Nephron progenitor cell (in vitro differentiated cells): ENCODE results near the gene EPHB1.

Source experiments
- DNase-seq: peaks from one replicate; pipeline ENCODE4 v3.0.0; 2021
- H3K27ac Mint-ChIP-seq: 2 replicates; pipeline ENCODE4 v1.8.0; 2021; ENCODE audit warnings: mild to moderate bottlenecking, moderate library complexity, mixed read lengths
- H3K27me3 Mint-ChIP-seq: 2 replicates; pipeline ENCODE4 v1.8.0; 2021; ENCODE audit warnings: mild to moderate bottlenecking, low read depth, mixed read lengths; ENCODE audit not compliant: poor library complexity
- H3K36me3 Mint-ChIP-seq: 2 replicates; pipeline ENCODE4 v1.8.0; 2021; ENCODE audit warnings: low read depth, mixed read lengths
- H3K4me1 Mint-ChIP-seq: 2 replicates; pipeline ENCODE4 v1.8.0; 2021; ENCODE audit warnings: mixed read lengths
- H3K4me3 Mint-ChIP-seq: 2 replicates; pipeline ENCODE4 v1.8.0; 2021; ENCODE audit warnings: mild to moderate bottlenecking, moderate library complexity, mixed read lengths
- H3K9me3 Mint-ChIP-seq: 2 replicates; pipeline ENCODE4 v1.8.0; 2021; ENCODE audit warnings: mild to moderate bottlenecking, moderate library complexity, mixed read lengths
- TF ChIP-seq, protein P1 (sequence below): fragments of 200-600 bp; sonication (generic); IDR thresholded peaks from 2 replicates; pipeline ENCODE4 v1.5.0; 2021; ENCODE audit warnings: antibody characterized with exemption

The EPHB1 gene

DNA sequence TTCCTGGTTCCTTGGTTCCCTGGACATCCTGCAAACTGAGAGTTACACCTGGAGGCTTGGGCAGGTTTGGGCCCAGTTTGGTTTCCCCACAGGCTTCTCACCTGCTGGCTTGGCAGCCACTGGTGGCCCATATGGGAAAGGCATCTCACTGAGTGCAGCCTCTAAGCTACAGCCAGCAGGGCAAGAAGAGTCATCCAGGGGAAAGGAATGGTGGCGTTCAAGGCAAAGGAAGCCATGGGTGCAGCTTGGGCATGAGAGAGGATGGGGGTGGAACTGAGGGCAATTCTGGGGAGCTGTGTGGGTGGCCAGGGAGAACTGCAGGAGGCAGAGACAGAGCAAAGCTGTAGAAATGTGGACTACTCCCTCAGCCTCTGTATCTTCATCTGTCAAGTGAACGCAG lies 106.4 kb downstream of the EPHB1 start:
- TF ChIP-seq, protein P1, sequence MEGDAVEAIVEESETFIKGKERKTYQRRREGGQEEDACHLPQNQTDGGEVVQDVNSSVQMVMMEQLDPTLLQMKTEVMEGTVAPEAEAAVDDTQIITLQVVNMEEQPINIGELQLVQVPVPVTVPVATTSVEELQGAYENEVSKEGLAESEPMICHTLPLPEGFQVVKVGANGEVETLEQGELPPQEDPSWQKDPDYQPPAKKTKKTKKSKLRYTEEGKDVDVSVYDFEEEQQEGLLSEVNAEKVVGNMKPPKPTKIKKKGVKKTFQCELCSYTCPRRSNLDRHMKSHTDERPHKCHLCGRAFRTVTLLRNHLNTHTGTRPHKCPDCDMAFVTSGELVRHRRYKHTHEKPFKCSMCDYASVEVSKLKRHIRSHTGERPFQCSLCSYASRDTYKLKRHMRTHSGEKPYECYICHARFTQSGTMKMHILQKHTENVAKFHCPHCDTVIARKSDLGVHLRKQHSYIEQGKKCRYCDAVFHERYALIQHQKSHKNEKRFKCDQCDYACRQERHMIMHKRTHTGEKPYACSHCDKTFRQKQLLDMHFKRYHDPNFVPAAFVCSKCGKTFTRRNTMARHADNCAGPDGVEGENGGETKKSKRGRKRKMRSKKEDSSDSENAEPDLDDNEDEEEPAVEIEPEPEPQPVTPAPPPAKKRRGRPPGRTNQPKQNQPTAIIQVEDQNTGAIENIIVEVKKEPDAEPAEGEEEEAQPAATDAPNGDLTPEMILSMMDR, result no peak
- Mint-ChIP-seq H3K9me3 (no peaks in the 10 kb centered on the region), H3K36me3 (no peaks in the 10 kb centered on the region), H3K27me3 (peaks cover 24% of the 10 kb centered on the region), H3K4me3 (no peak overlapping the region), H3K4me1 (peaks cover 9% of the 10 kb centered on the region), H3K27ac (no peak overlapping the region)
- no peak for DNase-seq

DNA sequence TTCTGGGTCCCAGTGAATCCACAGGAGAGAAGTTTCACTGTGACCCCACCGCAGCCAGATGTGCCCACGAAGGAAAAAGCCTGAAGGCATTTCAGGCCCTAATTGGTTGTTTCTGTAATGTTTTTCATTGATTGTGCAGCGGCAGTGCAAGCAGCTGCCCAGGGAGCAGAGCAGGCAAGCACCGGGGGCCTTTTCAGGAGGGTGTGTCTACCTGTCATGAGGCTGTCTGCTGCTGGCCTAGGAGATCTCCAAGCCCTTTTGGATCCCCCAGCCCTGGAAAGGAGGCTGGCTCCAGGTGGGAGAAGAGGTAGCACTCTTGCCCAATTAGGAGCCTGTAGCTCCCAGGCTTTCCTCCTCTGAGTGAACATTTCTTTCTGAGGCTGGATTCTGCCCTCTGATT lies 108.8 kb downstream of the EPHB1 start:
- H3K27me3 Mint-ChIP-seq, result peaks cover 21% of the 10 kb centered on the region

DNA sequence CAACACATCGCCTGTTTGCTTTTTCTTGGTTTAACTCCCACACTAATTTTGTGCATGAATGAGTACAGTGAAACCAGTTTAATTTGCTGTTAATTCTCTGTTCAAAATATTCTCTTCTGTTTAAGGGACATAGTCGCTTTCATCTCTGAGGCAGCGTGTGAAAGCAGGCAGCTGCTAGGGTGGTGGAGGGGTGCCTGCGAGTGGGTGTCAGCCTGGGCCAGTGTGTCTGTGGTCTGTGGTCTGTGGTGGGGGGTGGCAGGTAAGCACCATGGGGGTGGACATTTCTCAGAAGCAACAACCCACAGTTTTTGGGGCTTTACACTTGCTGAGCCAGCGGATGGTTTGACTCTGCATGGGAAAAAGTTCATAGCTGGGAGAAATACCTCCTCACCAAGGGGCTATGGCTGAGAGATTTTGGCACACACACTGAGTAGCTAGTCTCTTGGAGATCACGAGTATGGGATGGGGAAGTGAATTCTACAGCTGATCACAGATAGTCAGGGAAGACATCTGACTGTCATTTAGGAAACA lies 109.2 kb downstream of the EPHB1 start:
- H3K4me3 Mint-ChIP-seq, result no peak overlapping the region
- H3K27ac Mint-ChIP-seq, result no peak overlapping the region
- TF ChIP-seq, protein P1, result no peak
- peaks cover 21% of the 10 kb centered on the region for H3K27me3 Mint-ChIP-seq
- H3K4me1 Mint-ChIP-seq, result peaks cover 9% of the 10 kb centered on the region
- H3K36me3 Mint-ChIP-seq, result no peaks in the 10 kb centered on the region
- DNase-seq, result no peak
- H3K9me3 Mint-ChIP-seq, result no peaks in the 10 kb centered on the region

More for the DNA sequence above, 108.8 kb downstream of the EPHB1 start:
- no peaks in the 10 kb centered on the region for H3K9me3 Mint-ChIP-seq
- TF ChIP-seq, protein P1, result no peak
- no peak overlapping the region for H3K27ac Mint-ChIP-seq
- H3K4me3 Mint-ChIP-seq, result no peak overlapping the region
- H3K4me1 Mint-ChIP-seq, result peaks cover 9% of the 10 kb centered on the region
- no peak for DNase-seq
- H3K36me3 Mint-ChIP-seq, result no peaks in the 10 kb centered on the region

DNA sequence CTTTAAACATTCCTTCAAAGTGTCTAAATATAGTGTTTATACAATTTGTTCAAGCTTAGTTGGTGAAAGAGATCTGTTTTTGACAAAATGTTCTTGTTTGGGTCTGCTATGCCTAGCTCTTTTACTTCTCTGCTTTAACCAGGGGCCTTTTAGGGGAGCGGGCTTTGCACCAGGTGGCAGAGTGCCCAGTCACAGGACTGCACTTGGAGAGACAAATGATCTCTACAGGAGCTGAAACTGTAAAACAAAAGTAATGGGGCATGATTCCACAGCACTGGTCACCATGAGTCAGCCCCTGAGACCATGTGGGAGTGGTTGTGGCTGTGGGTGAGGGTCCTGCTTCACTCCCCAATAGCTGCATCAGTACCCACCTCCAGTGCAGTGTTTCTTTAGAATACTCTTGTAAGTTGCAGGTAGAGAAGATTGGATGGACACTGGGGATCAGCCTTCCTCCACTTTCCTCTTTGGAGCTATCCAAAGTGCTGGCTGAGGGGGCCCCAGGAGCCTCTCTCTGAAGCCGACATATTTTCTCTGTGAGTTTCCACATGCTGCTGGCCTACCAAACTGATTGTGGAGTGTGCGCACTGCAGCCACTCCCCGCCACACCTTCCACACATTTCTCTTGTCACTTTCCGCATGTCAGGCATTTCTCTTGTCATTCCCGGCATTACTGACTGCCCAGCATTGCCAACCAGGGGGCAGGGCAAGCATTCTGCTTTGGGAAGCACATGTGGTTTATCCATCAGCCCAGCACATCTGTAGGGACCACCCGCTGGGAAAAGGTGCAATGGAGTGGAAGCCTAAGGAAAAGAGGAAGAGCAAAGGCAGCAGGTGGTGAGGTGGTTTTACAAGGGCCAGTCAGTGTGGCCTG lies 110.0 kb downstream of the EPHB1 start:
- no peaks in the 10 kb centered on the region for H3K9me3 Mint-ChIP-seq
- H3K36me3 Mint-ChIP-seq, result no peaks in the 10 kb centered on the region
- peaks cover 20% of the 10 kb centered on the region for H3K27me3 Mint-ChIP-seq
- no peak overlapping the region for H3K4me3 Mint-ChIP-seq
- DNase-seq, result no peak
- TF ChIP-seq, protein P1, result no peak
- H3K27ac Mint-ChIP-seq, result no peak overlapping the region
- peaks cover 9% of the 10 kb centered on the region for H3K4me1 Mint-ChIP-seq

- no peak overlapping the region for H3K27ac Mint-ChIP-seq
- no peaks in the 10 kb centered on the region for H3K9me3 Mint-ChIP-seq
- TF ChIP-seq, protein P1, result no peak
- peaks cover 9% of the 10 kb centered on the region for H3K4me1 Mint-ChIP-seq
- no peak overlapping the region for H3K4me3 Mint-ChIP-seq
- H3K36me3 Mint-ChIP-seq, result no peaks in the 10 kb centered on the region
- DNase-seq, result no peak
- peaks cover 20% of the 10 kb centered on the region for H3K27me3 Mint-ChIP-seq
Observed at GRCh38 chr3:134905647-134905935, 110.5 kb downstream of the EPHB1 start.

DNA sequence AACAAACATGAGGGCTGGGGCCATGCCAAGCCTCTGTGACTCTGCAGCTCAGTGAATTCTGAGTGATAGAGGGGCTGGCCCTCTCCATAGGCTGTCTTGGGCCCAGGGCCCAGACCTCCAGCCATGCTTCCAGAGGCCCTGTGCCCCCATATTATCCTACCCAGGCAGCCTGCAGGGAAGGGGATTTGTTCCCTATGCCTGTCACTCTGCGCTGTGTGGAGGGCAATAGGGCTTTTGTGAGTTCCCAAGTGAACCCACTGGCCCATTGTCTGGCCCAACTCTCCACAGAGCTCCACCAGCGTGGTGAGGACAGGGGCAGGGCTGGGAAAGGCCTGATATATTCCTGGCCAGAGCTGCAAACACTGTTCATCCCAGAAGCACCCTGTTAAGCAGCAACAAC lies 113.2 kb downstream of the EPHB1 start:
- TF ChIP-seq, protein P1, result no peak
- Mint-ChIP-seq H3K4me1 (peaks cover 9% of the 10 kb centered on the region), H3K4me3 (no peak overlapping the region), H3K27me3 (peaks cover 20% of the 10 kb centered on the region), H3K9me3 (no peaks in the 10 kb centered on the region), H3K36me3 (no peaks in the 10 kb centered on the region), H3K27ac (no peak overlapping the region)
- no peak for DNase-seq
